ENCODE measurements around the gene GANC. TPM values are rescaled to one million over a fixed set of nuclear protein-coding genes. Genes with fewer than 3 reads are reported as not detected.
A peak's percentile ranks its signal among the peaks of the same experiment; 100 is the strongest.
"Not testable (repeated sequence)": the region's sequence is repeated elsewhere in the genome, so short reads cannot be mapped to it uniquely, and the experiment has no call there.

Gene GANC
- total RNA-seq (10 to 100 TPM; 37.9 to 65.9 (median 48.4) TPM), polyA plus RNA-seq (10 to 100 TPM in 1 of 3 donors, 1 to 10 TPM in 2; 7.4 to 13.2 (median 8.0) TPM)
- long read RNA-seq, donor 1, partial matches to known transcripts = 0 of 1 reads
- long read RNA-seq, donor 1, other reads (novel, unspliced or antisense) = 0 of 1 reads
- long read RNA-seq, donor 2, partial matches to known transcripts = 0 of 1 reads
- long read RNA-seq, donor 2, other reads (novel, unspliced or antisense) = 0 of 1 reads

GRCh38 chr15:42272939-42273899 lies at the start of gene GANC, which contains the start of gene TMEM87A:
TSS of gene GANC (plus strand) at chr15:42273201. CDS start at chr15:42274482, 1,281 bp downstream.
TSS of gene TMEM87A (minus strand) at chr15:42273433. CDS start at chr15:42273398, 35 bp downstream.
- TF ChIP-seq POLR2AphosphoS5 (IDR thresholded peaks at IDR 0.05) = peak; percentile 94 to 96 (median 95)
- peak in 3 of 11 experiments; percentile 8 to 27 (median 8) for TF ChIP-seq CTCF (IDR thresholded peaks at IDR 0.05 in 8 of 11, conservative IDR thresholded peaks at IDR 0.05 in 3 of 11)
- peak in 2 of 3 donors; percentile 29 to 83 for TF ChIP-seq POLR2A (IDR thresholded peaks at IDR 0.05)
- Histone ChIP-seq H3K4me3 (peak within 1 kb of the TSS; percentile 58 to 81 (median 72)), H3K27ac (peak within 1 kb of the TSS; percentile 95 to 99 (median 98)), H3K27me3 (replicated peaks in 1 of 7) (no peaks in the 10 kb centered on the region), H3K9me3 (no peaks in the 10 kb centered on the region), H3K4me1 (peaks cover 26 to 74% (median 59%) of the 10 kb centered on the region in 6 donors), H3K36me3 (peaks cover 0 to 21% (median 3%) of the 10 kb centered on the region in 6 donors)
- peak; percentile 99 for DNase-seq
- intact Hi-C loops (cut with DNase I; ENCODE audit: low total_unique reads) = no loop called here
- 0 to 1% (median 0%) methylated on average over 41 to 52 of the region's 52 CpGs for WGBS, 5 donors

GRCh38 chr15:42226648-42227047 lies 46.4 kb upstream of the GANC start:
- intact Hi-C loops (cut with DNase I; ENCODE audit: low total_unique reads) = no loop called here

GRCh38 chr15:42228036-42228435 lies 45.0 kb upstream of the GANC start:
- intact Hi-C loops (cut with DNase I; ENCODE audit: low total_unique reads) = no loop called here
- Histone ChIP-seq H3K36me3 (peaks cover 1 to 100% (median 89%) of the 10 kb centered on the region in 6 donors), H3K4me1 (no peaks in the 10 kb centered on the region), H3K27ac (no peak overlapping the region), H3K9me3 (no peaks in the 10 kb centered on the region), H3K4me3 (no peak overlapping the region), H3K27me3 (replicated peaks in 1 of 7) (no peaks in the 10 kb centered on the region)
- DNase-seq = no peak
- TF ChIP-seq CTCF (IDR thresholded peaks at IDR 0.05 in 8 of 11, conservative IDR thresholded peaks at IDR 0.05 in 3 of 11) = no peak
- no peak for TF ChIP-seq POLR2AphosphoS5 (IDR thresholded peaks at IDR 0.05)
- no peak for TF ChIP-seq POLR2A (IDR thresholded peaks at IDR 0.05)
- 60 to 83% (median 78%) methylated on average over 1 of the region's 1 CpG for WGBS, 5 donors

More at GRCh38 chr15:42226648-42227047, 46.4 kb upstream of the GANC start:
- peaks cover 0 to 100% (median 84%) of the 10 kb centered on the region in 6 donors for H3K36me3 ChIP-seq
- TF ChIP-seq POLR2A (IDR thresholded peaks at IDR 0.05) (no peak), CTCF (IDR thresholded peaks at IDR 0.05 in 8 of 11, conservative IDR thresholded peaks at IDR 0.05 in 3 of 11) (no peak), POLR2AphosphoS5 (IDR thresholded peaks at IDR 0.05) (no peak)
- no peak overlapping the region for H3K4me3 ChIP-seq
- DNase-seq = no peak
- H3K9me3 ChIP-seq = no peaks in the 10 kb centered on the region
- H3K27me3 ChIP-seq (replicated peaks in 1 of 7) = no peaks in the 10 kb centered on the region
- WGBS, 5 donors = 94 to 98% (median 97%) methylated on average over 5 of the region's 5 CpGs
- H3K4me1 ChIP-seq = no peaks in the 10 kb centered on the region
- H3K27ac ChIP-seq = no peak overlapping the region

GRCh38 chr15:42228981-42229380 lies 44.0 kb upstream of the GANC start:
- H3K27me3 ChIP-seq (replicated peaks in 1 of 7); H3K9me3 ChIP-seq; H3K27ac ChIP-seq; H3K4me3 ChIP-seq; DNase-seq; intact Hi-C loops (cut with DNase I; ENCODE audit: low total_unique reads); H3K4me1 ChIP-seq: not testable (repeated sequence)
- peaks cover 6 to 100% (median 84%) of the 10 kb centered on the region in 6 donors for H3K36me3 ChIP-seq
- WGBS, 5 donors = 93 to 97% (median 97%) methylated on average over 5 of the region's 5 CpGs
